Inferior parietal cortex (tissue), 1 donor: Measurements from ENCODE around the gene BHLHE40.
"Not testable (repeated sequence)": the region's sequence is repeated elsewhere in the genome, so short reads cannot be mapped to it uniquely, and the experiment has no call there.

Experiments
- DNase-seq: peaks from one replicate; pipeline ENCODE4 v3.0.0-alpha.2; 2016; ENCODE audit errors: extremely low spot score

The BHLHE40 gene

GRCh38 chr3:4961865-4962264 is 17.4 kb upstream of the BHLHE40 start:
- not testable (repeated sequence) for DNase-seq

GRCh38 chr3:4963669-4964570 is 15.3 kb upstream of the BHLHE40 start:
- no peak for DNase-seq

- not testable (repeated sequence) for DNase-seq
Measured at GRCh38 chr3:4966006-4966405, 13.2 kb upstream of the BHLHE40 start.

GRCh38 chr3:4967683-4968082 is 11.6 kb upstream of the BHLHE40 start:
- not testable (repeated sequence) for DNase-seq

DNA sequence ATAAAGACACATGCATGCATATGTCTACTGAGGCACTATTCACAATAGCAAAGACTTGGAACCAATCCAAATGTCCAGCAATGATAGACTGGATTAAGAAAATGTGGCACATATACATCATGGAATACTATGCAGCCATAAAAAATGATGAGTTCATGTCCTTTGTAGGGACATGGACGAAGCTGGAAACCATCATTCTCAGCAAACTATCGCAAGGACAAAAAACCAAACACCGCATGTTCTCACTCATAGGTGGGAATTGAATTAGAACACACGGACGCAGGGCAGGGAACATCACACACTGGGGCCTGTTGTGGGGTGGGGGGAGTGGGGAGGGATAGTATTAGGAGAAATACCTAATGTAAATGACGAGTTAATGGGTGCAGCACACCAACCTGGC is 7.8 kb upstream of the BHLHE40 start:
- not testable (repeated sequence) for DNase-seq

GRCh38 chr3:4971838-4972237 is 7.4 kb upstream of the BHLHE40 start:
- no peak for DNase-seq

- DNase-seq = no peak
Measured at GRCh38 chr3:4972652-4973643, 6.3 kb upstream of the BHLHE40 start.

GRCh38 chr3:4974154-4974553 is 5.1 kb upstream of the BHLHE40 start:
- no peak for DNase-seq

DNA sequence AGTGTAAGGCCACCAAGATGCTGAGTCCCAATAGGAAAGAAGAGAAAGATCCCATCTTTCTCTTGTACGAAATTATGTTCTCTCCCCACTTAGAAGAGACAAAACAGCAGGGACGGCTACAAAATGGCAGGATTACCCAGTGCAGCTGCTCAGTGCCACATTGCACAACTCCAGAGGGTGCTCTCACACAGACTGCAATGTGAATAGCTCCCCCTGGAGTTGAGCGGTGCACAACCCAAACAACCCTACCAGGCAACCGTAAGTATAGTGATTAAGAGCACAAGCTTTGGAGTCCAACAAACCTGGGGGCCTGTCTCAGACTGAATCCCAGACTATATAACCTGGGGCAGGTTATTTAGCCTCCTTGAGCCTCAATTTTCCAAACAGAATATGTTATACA is 3.1 kb upstream of the BHLHE40 start:
- DNase-seq = peak; percentile 66

- DNase-seq = peak; percentile 55
Measured at GRCh38 chr3:4977001-4977852, 2.0 kb upstream of the BHLHE40 start.

DNA sequence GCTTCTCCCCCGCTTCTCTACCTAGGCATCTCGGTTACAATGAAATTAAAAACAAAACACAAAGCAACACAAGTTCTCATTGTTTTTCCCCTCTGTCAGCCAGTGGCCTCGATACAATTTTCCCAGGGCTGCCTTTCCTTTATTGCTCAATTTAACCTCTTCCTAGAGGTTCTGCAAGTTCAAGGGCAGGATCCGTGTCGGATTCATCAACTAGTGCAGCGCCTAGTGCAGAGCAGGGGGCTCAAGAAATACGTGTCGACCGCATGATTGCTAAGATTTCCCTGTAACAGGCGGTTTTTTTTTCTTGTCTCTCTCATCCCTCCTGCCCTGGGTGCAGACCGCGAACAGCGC is 1.4 kb upstream of the BHLHE40 start:
- peak; percentile 67 for DNase-seq

DNA sequence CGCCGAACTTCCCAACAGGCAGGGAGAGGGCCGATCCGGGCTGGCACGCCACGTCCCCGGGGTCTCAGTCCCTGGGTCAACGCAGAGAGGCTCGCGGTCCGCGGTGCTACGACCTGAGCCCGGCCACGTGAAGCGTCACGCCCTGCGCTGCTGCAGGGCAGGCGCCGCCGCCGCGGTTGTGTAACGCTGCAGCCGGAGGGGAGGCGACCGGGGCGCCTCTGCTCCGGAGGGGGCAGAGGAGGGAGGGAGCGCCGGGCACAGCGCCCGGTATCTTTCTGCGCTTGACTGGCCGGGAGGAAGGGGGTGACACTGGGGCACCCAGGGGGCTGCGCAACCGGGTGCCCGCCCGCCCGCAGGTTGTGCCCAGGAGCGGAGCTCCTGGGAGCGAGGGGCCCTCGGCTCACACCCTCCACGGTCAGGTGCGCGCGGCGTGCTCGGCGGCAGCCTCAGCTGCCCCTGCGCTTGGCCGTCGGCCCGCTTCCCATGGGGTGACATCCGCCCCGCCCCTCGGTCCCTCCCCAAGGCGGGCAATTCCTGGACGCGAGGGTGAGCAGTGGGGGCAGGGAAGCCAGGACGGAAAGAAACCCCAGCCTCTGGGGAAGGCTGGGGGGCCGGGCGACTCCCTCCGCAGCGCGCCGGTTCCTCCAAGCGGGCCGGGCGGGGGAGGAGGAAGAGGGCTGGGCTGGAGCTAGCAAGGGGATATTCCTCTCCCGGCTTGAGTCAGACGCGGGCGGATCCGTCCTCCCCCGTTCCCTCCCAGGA is 852 bp upstream of the BHLHE40 start:
- DNase-seq = peak; percentile 81

GRCh38 chr3:4978966-4979427 is 240 bp upstream of the BHLHE40 start:
- DNase-seq = peak; percentile 74

DNA sequence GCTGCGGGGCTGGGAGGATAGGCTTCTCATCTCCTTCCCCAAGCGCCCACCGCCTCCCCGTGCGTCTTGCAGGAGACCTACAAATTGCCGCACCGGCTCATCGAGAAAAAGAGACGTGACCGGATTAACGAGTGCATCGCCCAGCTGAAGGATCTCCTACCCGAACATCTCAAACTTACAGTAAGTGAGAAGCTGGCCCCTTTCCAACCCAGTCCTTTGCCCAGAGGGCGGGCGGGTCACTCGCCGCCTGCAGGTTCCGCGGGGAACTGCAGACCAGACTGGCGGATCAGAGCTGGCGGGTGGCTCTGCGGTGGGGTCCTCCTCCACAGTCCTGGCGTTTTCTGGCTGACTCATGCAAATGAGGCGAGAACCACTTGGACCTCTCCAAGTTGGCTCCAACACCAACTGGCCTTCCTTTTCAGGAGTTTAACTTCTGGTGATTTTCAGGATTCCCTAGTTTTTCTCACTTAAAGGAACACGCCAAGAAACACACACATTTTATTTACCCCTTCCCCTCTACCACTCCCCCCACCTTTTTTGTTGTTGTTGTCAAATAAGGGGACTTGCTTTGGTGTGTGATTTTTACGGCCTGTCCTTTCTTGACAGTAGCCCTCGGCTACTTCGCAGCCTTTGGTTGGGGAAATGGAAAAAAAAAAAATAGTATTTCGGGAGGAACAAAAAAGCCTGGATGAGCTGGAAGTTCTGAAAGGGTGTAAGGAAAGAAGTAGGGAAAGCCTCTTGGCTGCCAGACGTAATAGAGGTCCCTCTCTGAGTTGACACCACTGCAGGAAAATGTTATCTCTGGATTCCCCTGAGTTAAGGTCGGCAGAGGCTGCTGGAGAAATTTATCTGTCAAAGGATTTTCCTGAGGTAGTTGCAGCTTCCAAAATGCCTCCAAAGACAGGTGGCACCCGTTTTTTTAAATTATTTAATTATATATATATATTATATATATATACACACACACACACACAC is 1.3 kb downstream of the BHLHE40 start:
- DNase-seq = peak; percentile 81

DNA sequence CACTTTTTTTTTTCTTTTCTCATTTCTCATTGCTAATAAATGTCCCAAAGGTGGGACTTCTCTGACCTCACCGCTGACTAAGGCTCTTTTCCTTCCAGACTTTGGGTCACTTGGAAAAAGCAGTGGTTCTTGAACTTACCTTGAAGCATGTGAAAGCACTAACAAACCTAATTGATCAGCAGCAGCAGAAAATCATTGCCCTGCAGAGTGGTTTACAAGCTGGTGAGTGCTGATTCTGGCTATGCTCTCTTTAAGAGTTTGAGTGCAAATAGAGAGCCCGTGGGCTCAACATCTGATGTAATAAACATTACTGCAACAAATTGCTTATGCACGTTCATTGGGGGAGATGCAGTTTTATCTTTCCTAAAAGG is 2.0 kb downstream of the BHLHE40 start:
- DNase-seq = no peak

DNA sequence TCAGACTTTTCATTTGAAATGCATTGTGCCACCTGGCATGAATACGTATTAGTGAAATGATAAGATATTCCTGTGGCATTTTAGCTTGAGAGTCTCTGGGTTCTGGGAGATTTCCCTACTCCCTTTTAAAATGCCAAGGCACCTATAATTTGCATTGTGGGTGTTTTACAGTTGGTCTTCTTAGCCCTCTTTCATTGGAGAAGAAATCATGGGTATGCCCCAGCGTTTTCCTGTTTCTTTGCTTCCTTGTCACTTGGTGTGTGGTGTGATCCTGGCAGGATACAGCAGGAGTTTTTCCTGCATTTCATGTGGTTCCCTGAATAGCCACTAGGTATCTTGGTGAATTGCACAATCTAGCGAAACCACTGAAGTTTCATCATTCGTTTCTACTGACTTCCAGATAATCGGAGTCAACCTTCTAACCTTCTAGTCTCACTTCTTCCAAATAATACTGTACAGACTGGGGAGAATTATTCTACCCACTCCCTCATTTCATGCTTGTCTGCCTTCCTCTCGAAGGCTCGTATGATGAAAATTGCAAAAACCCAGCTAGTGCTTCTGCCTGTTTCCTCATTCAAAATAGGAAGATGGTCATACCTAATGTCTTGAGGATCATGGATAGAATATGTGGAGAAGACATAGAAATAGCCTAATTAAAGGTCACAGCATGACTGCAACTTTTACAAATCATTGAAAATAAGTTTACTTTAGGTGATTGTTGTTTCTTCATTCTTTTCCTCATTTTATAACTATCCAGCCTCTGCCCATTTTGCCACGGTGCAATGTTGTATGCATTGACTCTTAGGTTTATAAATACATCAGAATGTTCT is 2.6 kb downstream of the BHLHE40 start:
- DNase-seq = peak; percentile 58

GRCh38 chr3:4982773-4983738 is 3.8 kb downstream of the BHLHE40 start:
- no peak for DNase-seq
